PC-9 (cell line): ENCODE data around the gene PLK5. TPM values are rescaled to one million over a fixed set of nuclear protein-coding genes. Genes with fewer than 3 reads are reported as not detected.

ENCODE experiments used
- BruUV-seq: library from RNA; stranded (reverse); fragments of 400-500 nt; replicated peaks from 2 replicates; lab custom pipeline; 2021; lab: Mats Ljungman, UMichigan
- CTCF ChIA-PET: fragments of 300-600 bp; sonication (Branson Sonifier 250); formaldehyde crosslinking; loops from one replicate; lab custom pipeline; 2022; ENCODE audit warnings: antibody characterized with exemption; lab: Charles Lee
- POLR2A ChIA-PET: fragments of 300-600 bp; sonication (Branson Sonifier 250); formaldehyde crosslinking; loops from one replicate; lab custom pipeline; 2022; ENCODE audit warnings: antibody characterized with exemption; ENCODE audit not compliant: unreplicated experiment; lab: Charles Lee
- DNase-seq, 2 experiments: peaks; one replicate each; pipeline versions ENCODE4 v3.0.0 to v3.0.0-alpha.2; 2015 to 2022; ENCODE audit warnings: mixed read lengths in 1 of 2
- H2AFZ ChIP-seq: fragments of 200-600 bp; sonication (generic); 2 replicates; pipeline ENCODE4 v1.8.1; 2017; ENCODE audit warnings: antibody characterized with exemption
- H3F3A ChIP-seq: fragments of 200-600 bp; sonication (generic); 2 replicates; pipeline ENCODE4 v1.8.1; 2017; ENCODE audit warnings: antibody characterized with exemption, mild to moderate bottlenecking, low read depth; ENCODE audit not compliant: insufficient read depth
- H3K27ac ChIP-seq: fragments of 200-600 bp; sonication (generic); 2 replicates; pipeline ENCODE4 v1.6.1; 2016; ENCODE audit warnings: mixed run types
- H3K27me3 ChIP-seq: fragments of 200-600 bp; sonication (generic); 2 replicates; pipeline ENCODE4 v1.6.1; 2016; ENCODE audit warnings: low read depth, mixed run types; ENCODE audit not compliant: insufficient read depth
- H3K36me3 ChIP-seq: fragments of 200-600 bp; sonication (generic); 2 replicates; pipeline ENCODE4 v1.6.1; 2016; ENCODE audit warnings: low read depth, mixed run types
- H3K4me1 ChIP-seq: fragments of 200-600 bp; sonication (generic); replicated peaks from 2 replicates; pipeline ENCODE4 v1.6.1; 2016; ENCODE audit warnings: mixed run types; ENCODE audit not compliant: insufficient read depth
- H3K4me2 ChIP-seq: fragments of 200-600 bp; sonication (generic); 2 replicates; pipeline ENCODE4 v1.6.1; 2017; ENCODE audit warnings: mixed run types
- H3K4me3 ChIP-seq: fragments of 200-600 bp; sonication (generic); 2 replicates; pipeline ENCODE4 v1.6.1; 2016; ENCODE audit warnings: mixed run types
- H3K79me2 ChIP-seq: fragments of 200-600 bp; sonication (generic); 2 replicates; pipeline ENCODE4 v1.6.1; 2017; ENCODE audit warnings: low read depth, mixed run types
- H3K9me2 ChIP-seq: fragments of 200-600 bp; sonication (generic); 2 replicates; pipeline ENCODE4 v1.8.1; 2017; ENCODE audit warnings: mild to moderate bottlenecking; ENCODE audit not compliant: insufficient read depth
- H3K9me3 ChIP-seq: fragments of 200-600 bp; sonication (generic); 2 replicates; pipeline ENCODE4 v1.8.1; 2016; ENCODE audit warnings: low read depth; ENCODE audit not compliant: insufficient read depth
- H4K20me1 ChIP-seq: fragments of 200-600 bp; sonication (generic); 2 replicates; pipeline ENCODE4 v1.8.1; 2017; ENCODE audit not compliant: insufficient read depth
- EZH2 ChIP-seq: fragments of 200-600 bp; sonication (generic); IDR thresholded peaks from 2 replicates; pipeline ENCODE4 v1.8.0; 2017; ENCODE audit warnings: antibody characterized with exemption, low read depth
- intact Hi-C: fragments of 100-400 bp; cut with micrococcal nuclease; formaldehyde crosslinking; loops from one replicate; pipeline ENCODE4 v1.10.0; 2022; ENCODE audit not compliant: unreplicated experiment
- total RNA-seq: library from RNA; stranded (reverse); gene quantifications from 2 replicates; pipeline ENCODE4 v1.2.3, GENCODE V29; 2021
- TF ChIP-seq, protein P1 (sequence below): fragments of 200-600 bp; sonication (generic); conservative IDR thresholded peaks from 2 replicates; pipeline ENCODE4 v1.6.1; 2017; ENCODE audit warnings: mixed run types, antibody characterized with exemption, mild to moderate bottlenecking, moderate library complexity

PLK5 gene
- total RNA-seq, 1 experiment from 2014 or later = not detected

GRCh38 chr19:1580957-1581356 lies 57.1 kb downstream of the PLK5 start:
- H3K9me3 ChIP-seq = no peaks in the 10 kb centered on the region
- H2AFZ ChIP-seq = no peak overlapping the region
- no peaks in the 10 kb centered on the region for H3F3A ChIP-seq
- H3K4me3 ChIP-seq = no peak overlapping the region
- ChIA-PET CTCF (no interaction called here), POLR2A (no interaction called here)
- no peak overlapping the region for H3K4me2 ChIP-seq
- no peak for DNase-seq
- intact Hi-C loops = no loop called here
- H3K9me2 ChIP-seq = no peaks in the 10 kb centered on the region
- H3K36me3 ChIP-seq = no peaks in the 10 kb centered on the region
- H3K4me1 ChIP-seq = peaks cover 12% of the 10 kb centered on the region
- no peak overlapping the region for H3K27ac ChIP-seq
- TF ChIP-seq EZH2 = no peak
- TF ChIP-seq, protein P1, sequence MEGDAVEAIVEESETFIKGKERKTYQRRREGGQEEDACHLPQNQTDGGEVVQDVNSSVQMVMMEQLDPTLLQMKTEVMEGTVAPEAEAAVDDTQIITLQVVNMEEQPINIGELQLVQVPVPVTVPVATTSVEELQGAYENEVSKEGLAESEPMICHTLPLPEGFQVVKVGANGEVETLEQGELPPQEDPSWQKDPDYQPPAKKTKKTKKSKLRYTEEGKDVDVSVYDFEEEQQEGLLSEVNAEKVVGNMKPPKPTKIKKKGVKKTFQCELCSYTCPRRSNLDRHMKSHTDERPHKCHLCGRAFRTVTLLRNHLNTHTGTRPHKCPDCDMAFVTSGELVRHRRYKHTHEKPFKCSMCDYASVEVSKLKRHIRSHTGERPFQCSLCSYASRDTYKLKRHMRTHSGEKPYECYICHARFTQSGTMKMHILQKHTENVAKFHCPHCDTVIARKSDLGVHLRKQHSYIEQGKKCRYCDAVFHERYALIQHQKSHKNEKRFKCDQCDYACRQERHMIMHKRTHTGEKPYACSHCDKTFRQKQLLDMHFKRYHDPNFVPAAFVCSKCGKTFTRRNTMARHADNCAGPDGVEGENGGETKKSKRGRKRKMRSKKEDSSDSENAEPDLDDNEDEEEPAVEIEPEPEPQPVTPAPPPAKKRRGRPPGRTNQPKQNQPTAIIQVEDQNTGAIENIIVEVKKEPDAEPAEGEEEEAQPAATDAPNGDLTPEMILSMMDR = no peak
- BruUV-seq = no TSS peak
- H3K79me2 ChIP-seq = peaks cover 7% of the 10 kb centered on the region
- H3K27me3 ChIP-seq = no peaks in the 10 kb centered on the region
- H4K20me1 ChIP-seq = no peaks in the 10 kb centered on the region

- H3K79me2 ChIP-seq = peaks cover 16% of the 10 kb centered on the region
- H3K4me2 ChIP-seq = no peak overlapping the region
- H3K36me3 ChIP-seq = no peaks in the 10 kb centered on the region
- BruUV-seq = no TSS peak
- peaks cover 12% of the 10 kb centered on the region for H3K4me1 ChIP-seq
- CTCF ChIA-PET = interaction anchor here (0.6 to 0.7 kb wide), 2 partner anchors 29 to 36 kb away, joined by 3 to 6 read pairs; no protein-coding TSS in a partner anchor
- POLR2A ChIA-PET = interaction anchor here (0.6 kb wide), 1 partner anchor 478 kb away, joined by 6 read pairs; no protein-coding TSS in a partner anchor
- intact Hi-C loops = no loop called here
- DNase-seq = peak; percentile 82 to 90
- H3K9me3 ChIP-seq = no peaks in the 10 kb centered on the region
- TF ChIP-seq, protein P1 = no peak
- TF ChIP-seq EZH2 = no peak
- H2AFZ ChIP-seq = no peak overlapping the region
- H3F3A ChIP-seq = peaks cover 3% of the 10 kb centered on the region; the same call in 1 of the 2 replicates
- no peaks in the 10 kb centered on the region for H4K20me1 ChIP-seq
- no peak overlapping the region for H3K4me3 ChIP-seq
- H3K27me3 ChIP-seq = no peaks in the 10 kb centered on the region
- no peaks in the 10 kb centered on the region for H3K9me2 ChIP-seq
- peak overlapping the region; percentile 37; the same call in 1 of the 2 replicates for H3K27ac ChIP-seq
These were observed 58.3 kb downstream of the PLK5 start for GRCh38 chr19:1582201-1582600.

DNA sequence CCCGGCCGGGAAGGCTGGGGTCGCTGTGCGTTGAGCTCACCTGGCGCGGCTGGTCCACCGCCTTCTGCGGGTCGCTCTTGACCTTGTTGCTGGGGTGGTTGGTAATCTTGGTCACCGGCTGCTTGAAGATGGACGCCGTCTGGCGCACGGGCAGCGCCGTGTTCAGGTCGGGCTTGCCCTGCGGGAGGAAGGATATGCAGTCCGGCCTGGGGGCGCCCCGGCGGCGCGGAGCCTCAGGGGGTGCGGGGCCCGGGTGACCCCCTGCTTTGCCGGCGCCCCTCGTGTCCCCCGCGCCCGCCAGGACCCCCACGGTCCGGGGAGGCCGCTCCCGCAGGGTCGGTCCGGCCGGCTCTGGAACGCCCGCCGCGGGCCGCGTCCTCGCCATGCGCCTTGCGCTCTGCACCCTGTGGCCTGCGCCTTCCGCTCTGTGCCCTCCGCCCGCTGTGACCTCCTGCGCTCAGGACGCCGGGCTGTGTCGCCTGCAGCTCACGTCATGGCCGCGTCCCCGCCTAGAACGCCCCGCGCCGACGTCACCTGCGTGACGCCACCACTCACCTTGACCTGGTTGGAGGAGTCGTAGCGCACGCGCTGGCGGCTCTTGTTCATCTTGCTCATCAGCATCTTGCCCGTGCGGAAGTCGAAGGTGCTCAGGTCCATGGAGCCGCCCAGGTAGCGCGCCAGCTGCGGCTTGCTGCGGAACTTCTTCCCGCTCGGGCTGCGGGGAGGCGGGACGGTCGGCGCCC lies 60.8 kb downstream of the PLK5 start:
- H3K4me1 ChIP-seq = peaks cover 12% of the 10 kb centered on the region
- H3K79me2 ChIP-seq = peaks cover 34% of the 10 kb centered on the region
- no peaks in the 10 kb centered on the region for H3K27me3 ChIP-seq
- no peaks in the 10 kb centered on the region for H3K9me2 ChIP-seq
- H3K36me3 ChIP-seq = no peaks in the 10 kb centered on the region
- peaks cover 24% of the 10 kb centered on the region; the same call in 1 of the 2 replicates for H3F3A ChIP-seq
- no peak overlapping the region for H3K27ac ChIP-seq
- no peak overlapping the region for H2AFZ ChIP-seq
- no peak overlapping the region for H3K4me2 ChIP-seq
- no peak for DNase-seq
- ChIA-PET POLR2A (no interaction called here), CTCF (no interaction called here)
- BruUV-seq = no TSS peak
- intact Hi-C loops = no loop called here
- H4K20me1 ChIP-seq = peaks cover 2% of the 10 kb centered on the region
- no peak overlapping the region for H3K4me3 ChIP-seq
- no peak for TF ChIP-seq EZH2
- TF ChIP-seq, protein P1 = no peak
- no peaks in the 10 kb centered on the region for H3K9me3 ChIP-seq
